Spinal cord (tissue), 10 donors: Measurements from ENCODE around the gene ANP32E. TPM values are rescaled to one million over a fixed set of nuclear protein-coding genes. Genes with fewer than 3 reads are reported as not detected.
"Not testable (repeated sequence)": the region's sequence is repeated elsewhere in the genome, so short reads cannot be mapped to it uniquely, and the experiment has no call there.

Source experiments
- DNase-seq, 6 donors: peaks; one replicate each; pipeline versions ENCODE4 v3.0.0 to v3.0.0-alpha.2; 2013 to 2015; ENCODE audit warnings: low spot score in 6 of 6, low read depth in 4 of 6
- H3K27ac ChIP-seq: one replicate; pipeline ENCODE4 v1.5.1; 2013; ENCODE audit warnings: low read depth, low read length, control low read depth
- H3K27me3 ChIP-seq: one replicate; pipeline ENCODE4 v1.6.1; 2013; ENCODE audit warnings: low read length; ENCODE audit not compliant: control insufficient read depth, insufficient read depth
- H3K36me3 ChIP-seq: one replicate; pipeline ENCODE4 v1.6.1; 2013; ENCODE audit warnings: low read length; ENCODE audit not compliant: control insufficient read depth, insufficient read depth
- H3K4me1 ChIP-seq: one replicate; pipeline ENCODE4 v1.6.1; 2013; ENCODE audit warnings: low read length; ENCODE audit not compliant: control insufficient read depth, insufficient read depth
- H3K4me3 ChIP-seq: one replicate; pipeline ENCODE4 v1.5.1; 2013; ENCODE audit warnings: low read depth, low read length, control low read depth
- H3K9me3 ChIP-seq: one replicate; pipeline ENCODE4 v1.6.1; 2013; ENCODE audit warnings: low read length; ENCODE audit not compliant: control insufficient read depth, insufficient read depth
- WGBS: methylation state at CpG from one replicate; pipeline ENCODE4 v1.1.5; 2013; ENCODE audit warnings: missing lambda C conversion rate; ENCODE audit not compliant: insufficient coverage; 5-methylcytosine and 5-hydroxymethylcytosine counted together
- polyA plus RNA-seq, 2 donors: library from polyadenylated mRNA; unstranded; fragments of 120-200 nt; gene quantifications; one replicate each; pipeline ENCODE4 v1.2.1, GENCODE V29; 2013; ENCODE audit not compliant: insufficient read length in 2 of 2
- total RNA-seq, 2 donors: library from RNA; depleted of rRNA in 1 of 2; stranded (reverse); fragments of 120-200 nt in 1 of 2; fragments of >200 nt in 1 of 2; gene quantifications; one replicate each; pipeline versions ENCODE4 v1.2.3 to v1.2.4, GENCODE V29; 2013 to 2014
- donor health status: healthy.

ANP32E gene
- total and polyA plus RNA-seq, 4 donors: 29.4 to 67.8 (median 45.2) TPM

- no peak for DNase-seq
- H3K36me3 ChIP-seq: no peaks in the 10 kb centered on the region
- WGBS: no CpG with 5 or more reads among the region's 4 CpGs
- no peak overlapping the region for H3K27ac ChIP-seq
- no peak overlapping the region for H3K4me3 ChIP-seq
- H3K27me3 ChIP-seq: no peaks in the 10 kb centered on the region
- H3K9me3 ChIP-seq: peaks cover 2% of the 10 kb centered on the region
- no peaks in the 10 kb centered on the region for H3K4me1 ChIP-seq
These were observed 41.4 kb downstream of the ANP32E start for GRCh38 chr1:150194381-150195031.

GRCh38 chr1:150192012-150192411, 43.9 kb downstream of the ANP32E start:
- peaks cover 2% of the 10 kb centered on the region for H3K9me3 ChIP-seq
- no peaks in the 10 kb centered on the region for H3K4me1 ChIP-seq
- DNase-seq: no peak
- WGBS: 100% methylated on average over 1 of the region's 2 CpGs
- no peak overlapping the region for H3K27ac ChIP-seq
- H3K36me3 ChIP-seq: no peaks in the 10 kb centered on the region
- no peaks in the 10 kb centered on the region for H3K27me3 ChIP-seq
- H3K4me3 ChIP-seq: no peak overlapping the region

GRCh38 chr1:150187560-150187931, 48.4 kb downstream of the ANP32E start:
- Histone ChIP-seq H3K4me3 (no peak overlapping the region), H3K9me3 (peaks cover 2% of the 10 kb centered on the region), H3K27me3 (no peaks in the 10 kb centered on the region), H3K4me1 (peaks cover 13% of the 10 kb centered on the region), H3K27ac (no peak overlapping the region), H3K36me3 (no peaks in the 10 kb centered on the region)
- 23% methylated on average over 2 of the region's 3 CpGs for WGBS
- no peak for DNase-seq

GRCh38 chr1:150186789-150187559, 48.9 kb downstream of the ANP32E start:
- Histone ChIP-seq H3K9me3 (peaks cover 2% of the 10 kb centered on the region), H3K27ac (no peak overlapping the region), H3K27me3 (no peaks in the 10 kb centered on the region), H3K4me3 (no peak overlapping the region), H3K36me3 (no peaks in the 10 kb centered on the region), H3K4me1 (peaks cover 13% of the 10 kb centered on the region)
- peak in 3 of 6 donors; percentile 48 to 89 (median 77) for DNase-seq
- WGBS: 79% methylated on average over 2 of the region's 10 CpGs

GRCh38 chr1:150186438-150186788, 49.5 kb downstream of the ANP32E start:
- not testable (repeated sequence) for H3K36me3 ChIP-seq, H3K4me3 ChIP-seq, H3K27ac ChIP-seq, H3K9me3 ChIP-seq, DNase-seq, H3K27me3 ChIP-seq
- WGBS: 100% methylated on average over 6 of the region's 7 CpGs
- peaks cover 15% of the 10 kb centered on the region for H3K4me1 ChIP-seq

GRCh38 chr1:150185481-150185880, 50.4 kb downstream of the ANP32E start:
- Histone ChIP-seq H3K9me3 (no peaks in the 10 kb centered on the region), H3K4me3 (no peak overlapping the region), H3K4me1 (peaks cover 23% of the 10 kb centered on the region), H3K27me3 (no peaks in the 10 kb centered on the region), H3K27ac (no peak overlapping the region), H3K36me3 (no peaks in the 10 kb centered on the region)
- 98% methylated on average over 4 of the region's 7 CpGs for WGBS
- no peak for DNase-seq

GRCh38 chr1:150183061-150183460, 52.9 kb downstream of the ANP32E start:
- H3K4me3 ChIP-seq: no peak overlapping the region
- peaks cover 30% of the 10 kb centered on the region for H3K4me1 ChIP-seq
- H3K27ac ChIP-seq: peak overlapping the region; percentile 88
- no peaks in the 10 kb centered on the region for H3K36me3 ChIP-seq
- H3K27me3 ChIP-seq: no peaks in the 10 kb centered on the region
- no peak for DNase-seq
- no peaks in the 10 kb centered on the region for H3K9me3 ChIP-seq
- WGBS: no CpG with 5 or more reads among the region's 3 CpGs

GRCh38 chr1:150182247-150182646, 53.7 kb downstream of the ANP32E start:
- no peaks in the 10 kb centered on the region for H3K27me3 ChIP-seq
- WGBS: 29% methylated on average over 6 of the region's 11 CpGs
- H3K9me3 ChIP-seq: no peaks in the 10 kb centered on the region
- peaks cover 30% of the 10 kb centered on the region for H3K4me1 ChIP-seq
- H3K4me3 ChIP-seq: peak overlapping the region; percentile 14
- peak overlapping the region; percentile 88 for H3K27ac ChIP-seq
- DNase-seq: peak in 5 of 6 donors; percentile 64 to 93 (median 73)
- no peaks in the 10 kb centered on the region for H3K36me3 ChIP-seq

GRCh38 chr1:150180474-150180873, 55.4 kb downstream of the ANP32E start:
- no peak overlapping the region for H3K4me3 ChIP-seq
- no peaks in the 10 kb centered on the region for H3K36me3 ChIP-seq
- DNase-seq: no peak
- no peaks in the 10 kb centered on the region for H3K9me3 ChIP-seq
- H3K4me1 ChIP-seq: peaks cover 30% of the 10 kb centered on the region
- peak overlapping the region; percentile 88 for H3K27ac ChIP-seq
- no peaks in the 10 kb centered on the region for H3K27me3 ChIP-seq
- WGBS: no CpG with 5 or more reads among the region's 5 CpGs

GRCh38 chr1:150179867-150180266, 56.0 kb downstream of the ANP32E start:
- Histone ChIP-seq H3K36me3 (no peaks in the 10 kb centered on the region), H3K27ac (no peak overlapping the region), H3K9me3 (no peaks in the 10 kb centered on the region), H3K27me3 (no peaks in the 10 kb centered on the region), H3K4me3 (no peak overlapping the region), H3K4me1 (peaks cover 30% of the 10 kb centered on the region)
- DNase-seq: no peak
- WGBS: 92% methylated on average over 2 of the region's 7 CpGs
